Stimulated activated CD4-positive, alpha-beta T cell treated with anti-CD3 and anti-CD28 coated beads, Interleukin-1b, Interleukin-23, amount 100 ng/mL, for 24 hours (primary cell): Measurements from ENCODE around the gene PFDN6.
"Not testable (repeated sequence)": the region's sequence is repeated elsewhere in the genome, so short reads cannot be mapped to it uniquely, and the experiment has no call there.

Experiments
- DNase-seq, 4 experiments: peaks; one replicate each; pipeline ENCODE4 v3.0.0-alpha.2; 2020; ENCODE audit warnings: low read depth in 4 of 4, low spot score in 1 of 4

The PFDN6 gene

DNA sequence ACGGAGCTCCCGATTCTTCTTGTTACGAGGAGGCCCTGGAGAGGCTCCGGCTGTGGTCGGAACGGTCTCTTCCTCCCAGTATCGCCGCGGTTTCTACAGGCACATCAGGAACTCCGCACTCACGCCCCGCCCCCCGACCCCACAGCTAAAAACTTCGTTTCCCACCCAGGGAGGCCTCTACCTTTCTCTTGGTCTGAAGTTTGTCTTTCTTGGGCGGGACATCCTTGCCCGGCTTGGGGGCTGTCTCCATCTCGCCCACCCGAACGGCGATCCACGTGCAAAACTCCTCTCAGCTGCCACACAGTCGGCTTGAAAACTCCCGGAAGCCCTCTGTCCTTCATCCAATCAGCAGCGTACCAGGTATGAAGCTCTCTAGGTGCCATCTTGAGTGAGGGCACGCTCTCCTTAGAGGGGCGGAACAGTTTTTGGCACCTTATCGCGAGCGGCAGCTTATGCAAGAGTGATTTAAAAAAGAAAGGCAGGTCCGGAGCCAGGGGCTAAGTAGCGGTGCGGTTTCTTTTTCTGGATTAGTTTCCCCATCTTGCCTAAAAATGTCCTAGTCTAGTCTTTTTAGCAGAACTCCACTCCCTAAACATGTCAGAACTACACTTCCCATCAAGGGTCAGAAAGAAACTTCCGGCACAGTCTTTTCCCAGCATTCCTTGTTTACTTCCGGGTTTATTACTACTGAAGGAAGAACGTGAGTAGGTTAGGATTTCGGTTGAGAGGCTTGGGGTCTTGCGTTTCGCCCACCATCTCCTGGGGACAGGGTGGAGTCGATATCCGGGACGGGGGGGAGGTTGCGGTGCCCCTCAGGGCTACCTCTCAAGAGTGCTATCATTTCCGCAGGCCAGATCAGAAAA, at the start of gene PFDN6, which contains the start of gene WDR46:
Gene PFDN6, plus strand, starts transcription at position 681 of the 863 bp plus-strand sequence. CDS start 256 bp downstream, outside the sequence.
Gene WDR46, minus strand, starts transcription at position 319 of the 863 bp plus-strand sequence. Its CDS starts 69 bp downstream, at position 250.
- DNase-seq, result peak in 2 of 4 experiments; percentile 61 to 65

DNA sequence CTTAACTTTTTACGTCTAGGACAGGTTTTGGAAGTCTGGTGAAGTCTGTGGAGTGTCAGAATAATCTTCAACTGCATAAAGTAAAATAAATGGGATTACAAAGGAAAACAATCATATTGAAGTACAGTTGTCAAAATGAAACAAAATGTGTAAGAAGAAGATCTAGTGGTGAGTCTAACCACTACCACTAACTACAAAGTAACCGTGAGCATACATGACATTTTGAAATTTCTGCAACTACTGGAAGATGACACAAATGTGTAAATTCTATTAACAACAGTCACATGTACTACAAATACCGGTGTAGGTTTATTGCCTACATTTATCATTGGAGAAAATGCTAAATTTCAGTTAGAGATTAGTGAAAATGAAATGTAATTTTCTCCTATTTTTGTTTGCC, 47.4 kb upstream of the PFDN6 start:
- DNase-seq, result no peak

DNA sequence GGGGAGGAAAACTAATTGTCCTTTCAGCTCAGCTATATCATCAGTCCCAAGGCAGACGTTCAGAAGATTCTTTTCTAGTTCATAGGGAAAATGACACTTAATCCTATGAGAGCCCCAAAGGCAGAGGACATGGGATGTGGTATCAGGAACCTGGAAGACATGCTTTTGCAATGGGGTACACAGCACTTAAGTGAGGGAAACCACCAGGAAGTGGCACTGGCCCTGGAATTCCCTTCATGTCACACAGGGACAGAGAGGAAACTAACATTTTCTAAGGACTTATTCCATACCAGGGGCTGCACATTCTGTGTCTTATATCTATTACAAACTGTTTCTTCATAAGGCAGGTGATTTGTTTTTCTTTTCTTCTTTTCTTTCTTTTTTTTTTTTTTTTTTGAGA, 45.9 kb upstream of the PFDN6 start:
- no peak for DNase-seq

DNA sequence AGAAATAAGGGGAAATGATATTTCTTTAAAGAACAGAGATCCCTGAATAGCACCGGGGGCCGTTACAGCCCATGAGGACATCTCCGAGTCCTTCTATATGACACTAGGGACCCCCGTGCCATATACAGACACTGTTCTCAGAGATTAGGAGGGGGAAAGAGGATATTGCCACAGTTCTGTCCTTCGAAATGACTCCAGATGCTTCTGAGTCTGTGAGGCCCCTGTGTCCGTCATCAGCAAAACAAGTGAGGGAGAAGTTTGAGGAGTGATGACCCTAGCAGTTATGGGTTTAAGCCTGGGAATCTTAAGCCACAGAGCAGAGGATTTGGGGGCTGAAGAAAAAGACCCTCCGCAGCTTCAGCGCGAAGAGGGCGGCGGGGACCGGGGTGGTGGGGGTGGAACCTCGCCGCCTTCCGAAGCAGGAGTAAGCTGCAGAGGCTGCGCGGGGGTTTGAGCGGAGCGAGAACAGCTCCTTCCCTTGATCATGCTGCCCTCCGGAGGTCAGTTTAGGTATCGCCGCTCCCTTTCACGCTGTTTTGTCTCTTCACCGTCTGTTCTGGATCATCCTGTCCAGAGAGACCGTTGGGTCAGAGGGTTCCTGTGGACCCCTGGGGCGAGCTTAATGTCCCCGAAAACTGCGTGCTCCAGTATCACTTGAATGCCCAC, 41.3 kb upstream of the PFDN6 start:
- peak; percentile 79 to 91 (median 86) for DNase-seq

DNA sequence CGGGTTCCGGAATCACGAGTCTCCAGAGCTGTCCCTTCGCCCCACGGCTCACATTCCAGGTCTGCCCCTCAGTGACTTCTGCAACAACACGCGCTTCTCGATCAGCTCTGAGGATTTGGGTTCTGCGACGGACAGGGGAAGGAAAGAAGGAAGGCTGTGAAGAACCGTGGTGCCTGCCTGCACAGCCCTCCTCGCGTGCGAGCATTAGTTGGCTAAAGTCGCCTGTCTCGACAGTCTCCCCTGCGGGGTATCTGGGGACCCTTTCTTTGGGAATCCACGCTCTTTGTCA, 40.8 kb upstream of the PFDN6 start:
- DNase-seq, result peak in 1 of 4 experiments; percentile 24

DNA sequence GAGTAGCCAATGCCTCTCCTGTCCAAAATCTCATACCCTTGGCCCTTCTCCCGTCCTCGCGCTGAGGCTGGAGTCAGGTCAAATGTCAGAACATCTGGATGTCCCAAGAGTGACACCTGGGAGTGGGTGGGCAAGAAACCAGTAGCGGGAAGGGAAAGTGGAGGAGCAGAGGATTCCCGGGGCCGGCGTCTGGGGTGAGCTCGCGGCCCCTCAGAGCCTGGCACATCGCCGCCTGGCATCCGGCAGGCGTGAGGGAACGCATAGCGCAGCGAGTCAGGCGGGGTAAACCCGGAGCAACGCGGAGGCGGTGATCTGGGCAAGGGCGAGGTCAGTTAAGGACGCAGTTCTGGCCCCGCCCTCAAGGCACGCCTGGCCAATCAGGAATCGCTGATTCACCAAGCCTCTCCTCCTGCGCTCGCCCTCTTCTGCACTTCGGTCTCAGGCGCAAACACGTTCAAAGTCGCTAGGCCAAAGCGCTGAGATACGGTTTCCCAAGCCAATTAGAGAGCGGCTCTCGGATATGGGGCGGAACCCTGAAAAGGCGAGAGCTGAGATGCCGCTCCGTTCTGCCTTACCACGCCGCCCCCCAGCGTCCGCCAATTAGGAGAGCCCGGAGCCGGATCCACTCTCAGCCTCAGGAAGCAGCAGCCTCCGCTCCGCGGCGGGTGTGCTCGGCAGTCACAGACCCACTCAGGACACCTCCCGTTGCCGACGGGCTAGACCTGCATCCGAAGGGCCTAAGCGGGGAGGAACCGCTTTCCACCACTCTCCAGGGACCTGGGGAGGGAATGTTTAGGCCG, 40.3 kb upstream of the PFDN6 start:
- DNase-seq, result peak; percentile 84 to 96 (median 86)

DNA sequence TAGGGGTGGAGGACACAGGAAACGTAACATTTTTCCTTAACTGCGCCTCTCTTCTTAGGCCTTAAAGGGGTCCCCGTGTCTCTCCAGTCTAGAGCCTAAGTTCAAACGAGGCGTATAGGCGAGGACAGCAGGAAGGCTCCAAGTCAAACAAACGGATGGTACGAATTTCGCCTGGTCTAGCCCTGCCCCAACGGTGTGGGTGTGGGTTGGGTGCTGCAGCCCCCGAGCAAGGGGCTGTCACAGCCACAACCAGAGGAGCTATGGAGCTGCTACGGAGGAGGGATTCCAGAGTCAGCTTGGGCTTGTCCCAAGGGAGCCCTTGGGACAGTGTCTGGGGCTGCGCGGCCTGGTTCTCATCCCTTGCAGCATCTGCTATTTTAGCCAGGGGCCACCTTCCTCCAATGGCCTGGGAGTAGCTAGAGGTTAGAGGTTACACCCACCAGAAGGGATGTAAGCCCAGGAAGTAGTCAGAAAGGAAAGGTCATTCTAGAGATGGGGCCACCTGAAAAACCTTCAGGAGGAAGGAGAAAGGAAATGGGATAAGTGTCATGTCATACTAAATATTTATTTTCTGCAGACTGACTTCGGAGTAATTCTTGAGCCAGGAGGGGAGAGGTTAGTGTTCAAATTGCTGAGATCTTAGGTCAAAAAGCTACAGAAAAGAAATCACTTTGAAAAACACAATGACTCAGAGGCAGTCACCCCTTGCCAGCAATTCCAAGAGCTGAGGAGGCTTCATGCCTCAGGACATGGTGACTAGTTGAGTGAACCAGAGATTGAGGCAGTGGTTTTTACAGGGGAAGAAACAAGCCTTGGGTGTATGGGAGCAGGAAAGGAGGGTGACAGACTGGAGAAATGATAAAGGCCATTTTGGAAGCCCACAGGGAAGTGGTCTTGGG, 39.4 kb upstream of the PFDN6 start:
- DNase-seq, result no peak

DNA sequence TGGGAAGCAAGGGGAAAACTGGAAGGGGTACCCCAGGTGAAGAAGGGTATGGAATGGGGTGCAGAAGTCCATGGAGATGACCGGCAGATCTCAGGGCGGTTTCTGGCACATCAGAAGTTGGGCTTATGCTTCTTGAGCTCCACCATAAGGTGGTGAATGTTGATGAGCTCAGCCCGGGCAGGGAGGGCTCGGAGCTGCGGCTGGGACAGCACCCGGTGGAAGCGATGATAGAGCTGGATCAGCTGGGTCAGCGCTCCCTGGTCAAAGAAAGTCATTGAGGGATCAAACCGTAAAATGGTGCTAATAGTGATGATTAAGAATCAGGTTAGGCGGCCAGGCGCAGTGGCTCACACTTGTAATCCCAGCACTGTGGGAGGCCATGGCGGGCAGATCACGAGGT, 38.7 kb upstream of the PFDN6 start:
- DNase-seq, result no peak

DNA sequence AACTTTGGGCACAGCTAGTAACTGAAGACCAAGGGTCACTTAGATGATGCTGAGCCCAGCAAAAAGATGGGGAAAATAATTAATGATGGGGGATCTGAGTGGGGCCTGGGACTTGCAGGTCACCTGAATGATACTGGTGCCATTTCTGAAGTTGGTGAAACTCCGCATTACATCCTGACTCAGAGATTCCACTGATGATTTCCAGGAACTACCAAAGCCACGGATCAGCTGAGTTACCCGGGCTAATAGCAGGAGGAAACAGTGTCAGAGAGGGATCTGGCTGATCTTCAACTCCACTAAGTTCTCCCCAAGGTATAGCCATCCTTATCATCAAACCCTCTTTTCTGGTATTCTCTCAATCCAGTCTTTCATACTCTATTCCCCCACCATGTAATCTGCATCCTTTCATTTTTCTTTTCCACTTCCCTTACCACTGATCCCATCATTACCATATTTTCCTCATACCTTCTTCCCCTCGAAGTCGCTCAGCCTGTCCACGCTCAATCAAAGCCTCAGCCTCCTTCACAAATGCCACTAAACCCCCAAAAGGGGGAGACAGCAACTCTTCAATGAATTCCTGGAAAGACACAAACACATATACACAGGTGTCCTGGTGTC, 37.9 kb upstream of the PFDN6 start:
- no peak for DNase-seq

DNA sequence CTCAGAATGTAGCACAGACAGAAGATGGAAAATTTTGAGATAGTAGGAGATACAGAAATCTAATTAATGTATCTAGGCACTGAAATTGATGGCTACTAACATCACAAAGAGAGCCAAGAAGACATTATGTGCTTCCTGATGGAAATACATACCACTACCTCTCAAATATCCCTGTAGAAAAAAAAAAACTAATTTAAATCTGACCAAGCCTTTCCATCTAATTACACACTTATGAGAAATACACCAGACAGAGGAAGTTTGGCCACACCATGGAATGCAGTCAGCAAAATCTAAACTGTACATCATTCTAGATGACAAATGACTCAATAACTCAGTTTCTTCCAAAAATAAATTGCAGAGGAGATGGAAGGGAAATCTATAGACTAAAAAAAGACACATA, 36.6 kb upstream of the PFDN6 start:
- no peak for DNase-seq

DNA sequence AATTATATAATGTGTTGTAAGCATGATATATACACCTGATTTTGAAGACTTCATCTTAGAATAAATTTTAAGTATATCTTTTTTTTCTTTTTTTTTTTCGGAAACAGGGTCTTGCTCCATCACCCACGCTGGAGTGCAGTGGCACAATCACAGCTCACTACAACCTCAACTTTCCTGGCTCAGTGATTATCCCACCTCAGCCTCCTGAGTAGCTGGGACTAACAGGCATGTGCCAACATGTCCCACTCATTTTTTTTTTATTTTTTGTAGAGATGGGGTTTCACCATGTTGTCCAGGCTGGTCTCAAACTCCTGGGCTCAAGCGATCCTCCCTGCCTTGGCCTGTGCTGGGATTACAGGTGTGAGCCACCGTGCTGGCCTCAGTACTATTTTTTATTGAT, 34.8 kb upstream of the PFDN6 start:
- DNase-seq, result no peak

DNA sequence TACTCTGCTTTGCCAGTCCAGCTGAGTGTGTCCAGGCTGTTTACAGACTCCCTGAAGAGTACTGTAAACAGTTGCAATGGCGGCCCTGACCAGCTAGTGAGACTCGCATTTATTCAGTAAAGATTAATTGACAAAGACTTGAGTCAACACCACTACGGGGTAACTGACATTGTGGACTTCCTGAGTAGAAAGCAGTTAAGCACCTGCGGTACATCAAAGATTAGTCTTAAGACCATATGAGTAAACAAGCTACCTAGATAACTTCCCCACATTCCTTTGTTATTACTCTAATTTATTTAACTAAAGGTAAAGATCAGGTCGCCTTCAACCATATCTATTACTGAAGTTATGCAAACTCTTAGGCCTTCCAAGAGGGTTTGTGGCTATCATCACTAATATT, 30.4 kb upstream of the PFDN6 start:
- no peak for DNase-seq

DNA sequence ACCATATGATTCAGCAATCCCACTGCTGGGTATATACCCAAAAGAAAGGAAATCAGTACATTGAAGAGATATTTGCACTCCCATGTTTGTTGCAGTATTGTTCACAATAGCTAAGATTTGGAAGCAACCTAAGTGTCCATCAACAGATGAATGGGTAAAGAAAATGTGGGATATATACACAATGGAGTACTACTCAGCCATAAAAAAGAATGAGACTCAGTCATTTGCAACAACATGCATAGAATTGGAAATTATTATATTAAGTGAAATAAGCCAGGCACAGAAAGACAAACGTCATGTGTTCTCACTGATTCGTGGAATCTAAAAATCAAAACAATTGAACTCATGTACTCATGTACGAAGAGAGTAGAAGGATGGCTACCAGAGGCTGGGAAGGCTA, 26.9 kb upstream of the PFDN6 start:
- DNase-seq, result not testable (repeated sequence)

DNA sequence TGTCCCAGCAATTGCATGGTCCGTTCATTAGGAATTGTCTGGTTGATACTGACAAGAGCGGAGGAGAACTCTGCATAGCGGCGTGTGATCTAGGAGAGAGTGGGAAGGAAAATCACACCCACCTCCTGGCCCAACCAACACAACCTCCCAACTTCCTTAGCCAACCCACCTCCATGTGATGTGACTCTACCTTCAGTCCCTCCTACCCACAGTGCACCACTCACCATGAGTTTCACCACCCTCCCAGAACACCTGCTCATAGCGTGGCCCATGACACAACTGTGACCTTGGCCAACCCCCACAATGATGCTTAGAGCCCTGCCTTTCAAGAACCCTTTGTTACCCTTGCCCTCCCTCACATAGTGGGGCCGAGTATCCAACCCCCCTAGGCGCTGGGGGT, 25.4 kb upstream of the PFDN6 start:
- DNase-seq, result no peak

DNA sequence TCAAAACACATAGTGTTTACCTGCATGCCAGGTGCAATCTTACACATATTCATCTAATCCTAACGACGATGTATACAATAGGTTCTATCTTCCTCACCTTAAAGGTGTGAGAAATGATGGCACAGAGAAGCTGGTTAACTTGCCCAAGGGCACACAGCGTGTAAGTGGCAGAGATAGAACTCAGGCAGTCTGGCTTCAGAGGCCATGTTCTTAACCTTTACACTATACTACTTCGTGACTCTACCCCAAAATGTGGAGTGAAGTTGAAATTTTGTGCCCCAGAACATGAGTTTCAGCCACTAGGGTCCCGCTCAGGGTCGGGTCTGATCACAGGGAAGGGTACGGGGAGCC, 18.3 kb upstream of the PFDN6 start:
- no peak for DNase-seq

DNA sequence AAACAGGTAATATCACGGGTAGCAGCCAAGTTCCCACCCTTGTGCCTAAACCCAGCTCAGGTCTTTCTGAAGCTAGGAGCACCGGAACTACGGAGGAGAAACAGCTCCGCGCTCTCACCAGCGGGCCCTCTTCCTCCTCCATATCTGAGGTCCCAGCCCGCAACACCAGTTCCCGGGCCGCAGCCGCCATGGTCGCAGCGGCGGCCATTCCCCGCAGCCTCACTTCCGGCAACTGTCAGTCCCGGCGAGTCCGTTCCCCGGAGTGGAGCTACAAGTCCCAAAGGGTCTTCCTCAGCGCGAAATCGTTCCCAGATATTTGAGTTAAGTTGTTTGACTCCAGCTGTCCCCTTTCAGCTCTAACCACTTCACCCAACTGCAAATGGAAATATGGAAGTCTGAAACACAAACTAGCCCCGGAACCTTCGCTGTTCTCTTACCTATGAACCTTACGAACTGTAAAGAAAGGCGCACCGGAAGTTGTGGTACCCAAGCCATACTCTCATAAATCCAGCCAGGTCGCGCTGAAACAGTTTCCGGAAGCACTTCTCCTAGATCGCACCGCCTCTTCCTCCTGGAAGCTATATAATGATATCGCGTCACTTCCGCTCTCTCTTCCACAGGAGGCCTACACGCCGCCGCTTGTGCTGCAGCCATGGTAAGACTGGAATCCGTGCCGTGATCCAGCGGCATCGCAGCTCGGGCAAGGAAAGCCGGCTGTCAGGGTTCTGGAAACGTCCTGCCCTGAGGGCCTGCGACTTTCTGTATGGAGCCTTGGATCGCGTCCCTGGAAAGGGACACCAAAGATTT, 17.7 kb upstream of the PFDN6 start, which contains the start of the genes RPS18 and VPS52:
Gene RPS18, plus strand, starts transcription at position 608 of the 807 bp plus-strand sequence. Its CDS starts 45 bp downstream, at position 653.
Gene VPS52, minus strand, starts transcription at position 409 of the 807 bp plus-strand sequence. Its CDS starts 201 bp downstream, at position 208.
- peak; percentile 71 to 79 (median 76) for DNase-seq

DNA sequence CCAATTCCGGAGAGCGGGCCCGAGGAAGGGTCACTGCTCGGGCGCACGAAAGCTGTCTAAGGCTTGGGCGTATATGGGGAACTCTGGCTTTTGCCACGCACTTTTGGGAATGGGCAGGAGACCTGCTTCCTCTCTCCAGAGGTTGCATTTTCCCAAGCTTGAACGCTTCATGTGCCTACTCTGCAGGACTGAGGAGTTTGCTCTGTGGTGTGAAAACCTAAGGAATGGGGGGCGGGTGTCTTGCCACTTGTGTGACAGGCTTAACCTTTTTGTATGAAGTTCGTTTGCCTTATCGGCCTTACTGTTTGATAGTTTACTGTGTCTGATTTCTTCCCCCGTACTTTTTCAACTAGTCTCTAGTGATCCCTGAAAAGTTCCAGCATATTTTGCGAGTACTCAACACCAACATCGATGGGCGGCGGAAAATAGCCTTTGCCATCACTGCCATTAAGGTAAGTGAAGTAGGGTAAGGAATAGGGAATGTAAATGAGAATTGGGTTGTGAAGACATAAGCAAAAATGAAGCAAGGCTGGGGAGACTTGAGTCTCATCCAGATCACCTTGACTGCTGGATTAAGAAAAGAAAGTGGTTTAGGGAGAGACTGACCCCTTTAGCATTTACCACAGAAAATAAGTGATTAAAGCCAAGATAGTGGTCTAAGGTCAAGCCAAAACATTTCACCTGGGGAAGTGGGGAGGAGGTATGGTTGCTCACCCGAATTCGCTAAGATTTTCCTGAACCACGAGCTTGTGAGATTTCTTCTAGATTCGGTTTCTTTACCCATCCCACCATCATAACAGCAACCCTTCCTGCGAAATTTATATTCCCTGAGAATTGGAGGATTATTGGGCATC, 16.9 kb upstream of the PFDN6 start:
- DNase-seq, result no peak
